Left cardiac atrium (tissue), 4 donors: ENCODE results near the gene CRACDL. TPM values are rescaled to one million over a fixed set of nuclear protein-coding genes. Genes with fewer than 3 reads are reported as not detected.

Source experiments
- ATAC-seq, 2 donors: fragments of 200-7000 bp; cut with Tn5 transposase; one replicate each; pipeline ENCODE4 v1.9.1; 2020; ENCODE audit warnings: mild to moderate bottlenecking in 2 of 2, moderate library complexity in 2 of 2
- DNase-seq: peaks from one replicate; pipeline ENCODE4 v3.0.0-alpha.2; 2020
- intact Hi-C, 2 donors: fragments of 100-400 bp; cut with DNase I; formaldehyde crosslinking; loops; one replicate each; pipeline versions ENCODE4 v1.14.1 to v1.15.1; 2022 to 2023
- total RNA-seq, 2 donors: library from RNA; stranded (reverse); fragmentation: NEBNext Ultra II Directional; extraction: Animal tissue kit (Norgen Biotek cat#: 25700); gene quantifications; one replicate each; pipeline ENCODE4 v1.2.1, GENCODE V29; 2021
- donor health status: DM: no; HTN: yes; CAD: no.
- donor health status: DM: no; HTN: yes; CAD: no; lungs with severe emphysema.
- donor health status: DM: yes; HTN: yes; CAD: no.
- donor health status: Dilated cardiomyopathy.

Gene CRACDL
- total RNA-seq, 2 donors from 2014 or later, result 5.7 to 7.7 TPM

DNA sequence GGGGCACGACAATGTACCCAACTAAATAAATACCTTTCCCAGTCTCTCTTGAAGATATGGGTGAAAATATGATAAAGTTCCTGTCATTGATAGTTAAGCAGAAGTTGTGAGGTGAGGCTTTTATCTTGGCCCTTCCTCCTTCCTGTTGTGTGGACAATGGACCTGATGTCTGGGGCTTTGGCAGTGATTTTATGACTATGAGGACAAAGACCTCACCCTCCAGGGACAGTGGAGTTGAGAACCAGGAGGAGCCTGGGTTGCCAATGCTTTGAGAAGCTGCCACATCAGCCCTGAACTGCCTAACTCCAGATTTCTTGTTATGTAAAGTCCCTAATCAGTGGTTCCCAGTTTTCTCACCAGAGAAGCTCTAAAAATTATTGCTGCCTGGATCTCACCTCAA lies 184.3 kb downstream of the CRACDL start:
- intact Hi-C loops, result no loop called here
- no peak for ATAC-seq
- no peak for DNase-seq

DNA sequence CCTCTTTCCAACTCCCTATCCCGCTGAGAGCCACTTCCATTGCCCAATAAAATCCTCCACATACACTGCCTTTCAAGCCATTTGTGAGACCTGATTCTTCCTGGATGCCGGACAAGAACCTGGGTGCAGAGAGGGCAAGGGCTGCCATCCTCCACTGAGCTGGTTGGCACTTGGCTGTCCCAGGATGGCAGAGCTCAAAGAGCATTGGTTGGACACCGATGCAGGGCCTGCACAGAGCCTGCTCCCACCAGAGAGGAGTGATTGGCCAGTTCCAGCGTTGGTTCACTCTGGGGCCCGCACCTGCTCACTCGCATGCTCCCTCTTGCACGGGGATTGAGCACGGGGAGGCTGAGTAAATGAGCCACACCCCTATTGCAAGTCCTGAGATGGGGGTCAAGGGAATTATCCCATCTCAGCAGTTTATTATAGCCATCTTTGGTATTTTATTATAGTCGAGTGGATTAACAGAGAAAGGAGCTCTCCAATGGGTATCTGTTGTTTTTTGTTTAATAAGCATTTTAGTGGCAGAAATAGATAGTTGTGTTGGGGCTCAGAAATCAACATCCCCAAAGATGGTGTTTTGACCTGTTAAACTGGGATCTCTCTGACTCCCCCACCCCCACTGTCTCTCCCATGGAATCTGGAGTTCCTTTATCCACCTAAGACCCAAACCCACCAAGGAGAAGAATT lies 185.3 kb downstream of the CRACDL start:
- intact Hi-C loops, result no loop called here
- ATAC-seq (no peak), DNase-seq (no peak)

GRCh38 chr2:98749066-98749450 lies 187.0 kb downstream of the CRACDL start:
- ATAC-seq (peak; percentile 82 to 91), DNase-seq (no peak)
- intact Hi-C loops, result no loop called here

DNA sequence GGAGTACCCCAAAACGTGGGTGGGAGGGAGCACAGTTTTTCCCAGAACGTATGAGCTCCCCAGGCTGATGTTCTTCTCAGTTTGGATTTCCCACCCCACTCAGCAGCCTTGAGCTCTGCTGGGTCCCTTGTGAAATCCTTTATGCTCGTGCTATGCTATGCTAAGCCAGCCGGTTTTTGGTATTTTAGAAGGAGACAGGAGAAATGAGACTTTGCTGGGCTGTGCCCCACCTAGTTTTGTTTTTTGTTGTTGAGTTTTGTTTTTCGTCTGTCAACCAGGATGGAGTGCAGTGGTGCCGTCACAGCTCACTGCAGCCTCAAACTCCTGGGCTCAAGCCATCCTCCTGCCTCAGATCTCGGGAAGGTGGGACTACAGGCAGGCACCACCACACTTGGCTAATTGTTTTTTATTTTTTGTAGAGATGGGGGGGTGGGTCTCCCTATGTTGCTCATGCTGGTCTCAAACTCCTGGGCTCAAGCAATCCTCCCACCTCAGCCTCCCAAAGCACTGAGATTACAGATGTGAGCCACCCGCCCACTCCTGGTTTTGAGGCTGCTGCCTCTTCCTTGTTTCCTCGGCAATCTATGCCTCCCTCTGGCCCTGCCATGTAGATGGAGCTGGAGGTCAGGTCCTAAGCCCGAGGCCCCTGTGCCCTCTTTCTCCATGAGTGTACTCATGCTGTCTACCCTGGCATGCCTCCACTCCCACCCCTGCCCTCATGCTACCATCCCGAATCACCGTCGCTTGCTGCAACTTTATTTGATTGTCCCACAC lies 187.5 kb downstream of the CRACDL start:
- ATAC-seq, result no peak
- intact Hi-C loops, result no loop called here
- no peak for DNase-seq

DNA sequence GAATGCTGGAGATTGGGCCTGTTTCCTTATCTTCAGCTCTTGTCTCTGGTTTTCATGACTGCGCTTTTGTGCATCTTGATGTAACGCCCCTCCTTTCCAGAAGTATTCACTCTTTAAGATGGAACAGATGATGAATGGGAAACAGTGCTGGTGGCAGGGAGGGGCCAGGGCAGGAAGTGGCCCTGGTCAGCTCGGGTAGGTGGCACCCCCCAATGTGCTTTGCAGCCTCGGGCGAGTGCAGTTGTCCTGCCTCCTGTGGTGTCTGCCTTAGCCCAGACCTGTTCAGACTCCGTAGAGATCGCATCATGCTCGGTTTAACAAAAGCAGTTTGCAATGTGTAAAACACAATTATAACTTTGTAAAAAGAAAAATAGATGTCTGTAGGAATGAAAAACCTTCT lies 188.1 kb downstream of the CRACDL start:
- ATAC-seq (no peak), DNase-seq (no peak)
- intact Hi-C loops, result no loop called here

GRCh38 chr2:98746426-98746825 lies 189.6 kb downstream of the CRACDL start:
- ATAC-seq, result no peak

GRCh38 chr2:98744595-98744994 lies 191.4 kb downstream of the CRACDL start:
- intact Hi-C loops, result no loop called here
- ATAC-seq (no peak), DNase-seq (no peak)

More at GRCh38 chr2:98746426-98746825, 189.6 kb downstream of the CRACDL start:
- intact Hi-C loops, result no loop called here
- no peak for DNase-seq

Other genes with a start within 250 kb of the CRACDL start
- 10 to 100 TPM; 28.2 to 41.6 TPM for gene MGAT4A, start 205.1 kb downstream of the CRACDL start, total RNA-seq
- gene C2orf15, start 205.5 kb upstream of the CRACDL start, total RNA-seq, result under 1 TPM in 1 of 2 donors, not detected in 1; 0.26 TPM
- 1 to 10 TPM; 3.6 to 4.0 TPM for gene TSGA10, start 218.7 kb upstream of the CRACDL start, total RNA-seq
- gene LIPT1, start 218.7 kb upstream of the CRACDL start, total RNA-seq, result 1 to 10 TPM; 6.0 to 7.1 TPM
- gene MITD1, start 244.8 kb upstream of the CRACDL start, total RNA-seq, result 10 to 100 TPM; 16.2 to 17.6 TPM
- 10 to 100 TPM; 25.4 to 25.8 TPM for gene MRPL30, start 245.0 kb upstream of the CRACDL start, total RNA-seq